ENCODE data around the gene GPR31. TPM values are rescaled to one million over a fixed set of nuclear protein-coding genes. Genes with fewer than 3 reads are reported as not detected.

Gene GPR31
- total and polyA plus RNA-seq, 7 donors = 0.28 TPM; not detected in 6

GRCh38 chr6:167154291-167154690 is 3.5 kb downstream of the GPR31 start:
- DNase-seq = no peak
- no peaks in the 10 kb centered on the region for H3K36me3 ChIP-seq
- no peak for TF ChIP-seq EP300 (IDR thresholded peaks at IDR 0.05)
- no peak for TF ChIP-seq POLR2AphosphoS5 (IDR thresholded peaks at IDR 0.05)
- TF ChIP-seq, protein P1, sequence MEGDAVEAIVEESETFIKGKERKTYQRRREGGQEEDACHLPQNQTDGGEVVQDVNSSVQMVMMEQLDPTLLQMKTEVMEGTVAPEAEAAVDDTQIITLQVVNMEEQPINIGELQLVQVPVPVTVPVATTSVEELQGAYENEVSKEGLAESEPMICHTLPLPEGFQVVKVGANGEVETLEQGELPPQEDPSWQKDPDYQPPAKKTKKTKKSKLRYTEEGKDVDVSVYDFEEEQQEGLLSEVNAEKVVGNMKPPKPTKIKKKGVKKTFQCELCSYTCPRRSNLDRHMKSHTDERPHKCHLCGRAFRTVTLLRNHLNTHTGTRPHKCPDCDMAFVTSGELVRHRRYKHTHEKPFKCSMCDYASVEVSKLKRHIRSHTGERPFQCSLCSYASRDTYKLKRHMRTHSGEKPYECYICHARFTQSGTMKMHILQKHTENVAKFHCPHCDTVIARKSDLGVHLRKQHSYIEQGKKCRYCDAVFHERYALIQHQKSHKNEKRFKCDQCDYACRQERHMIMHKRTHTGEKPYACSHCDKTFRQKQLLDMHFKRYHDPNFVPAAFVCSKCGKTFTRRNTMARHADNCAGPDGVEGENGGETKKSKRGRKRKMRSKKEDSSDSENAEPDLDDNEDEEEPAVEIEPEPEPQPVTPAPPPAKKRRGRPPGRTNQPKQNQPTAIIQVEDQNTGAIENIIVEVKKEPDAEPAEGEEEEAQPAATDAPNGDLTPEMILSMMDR (IDR thresholded peaks at IDR 0.05) = no peak
- no peak for TF ChIP-seq POLR2A (IDR thresholded peaks at IDR 0.05)
- H3K27me3 ChIP-seq = no peaks in the 10 kb centered on the region
- H3K4me3 ChIP-seq = no peak overlapping the region
- H3K9me3 ChIP-seq = no peaks in the 10 kb centered on the region
- no peak overlapping the region for H3K27ac ChIP-seq
- no peaks in the 10 kb centered on the region for H3K4me1 ChIP-seq
- 65 to 82% methylated on average over 9 of the region's 9 CpGs for WGBS, 2 donors
- intact Hi-C loops (cut with DNase I) = no loop called here

GRCh38 chr6:167153521-167153959 is 4.2 kb downstream of the GPR31 start:
- Histone ChIP-seq H3K27me3 (no peaks in the 10 kb centered on the region), H3K27ac (no peak overlapping the region), H3K9me3 (no peaks in the 10 kb centered on the region), H3K4me1 (no peaks in the 10 kb centered on the region), H3K4me3 (peak overlapping the region in 2 of 4 donors; percentile 11), H3K36me3 (no peaks in the 10 kb centered on the region)
- intact Hi-C loops (cut with DNase I) = no loop called here
- no peak for TF ChIP-seq EP300 (IDR thresholded peaks at IDR 0.05)
- no peak for TF ChIP-seq POLR2AphosphoS5 (IDR thresholded peaks at IDR 0.05)
- TF ChIP-seq, protein P1 (IDR thresholded peaks at IDR 0.05) = no peak
- no peak for TF ChIP-seq POLR2A (IDR thresholded peaks at IDR 0.05)
- 54% methylated on average over 13 of the region's 13 CpGs for WGBS, 2 donors
- no peak for DNase-seq

DNA sequence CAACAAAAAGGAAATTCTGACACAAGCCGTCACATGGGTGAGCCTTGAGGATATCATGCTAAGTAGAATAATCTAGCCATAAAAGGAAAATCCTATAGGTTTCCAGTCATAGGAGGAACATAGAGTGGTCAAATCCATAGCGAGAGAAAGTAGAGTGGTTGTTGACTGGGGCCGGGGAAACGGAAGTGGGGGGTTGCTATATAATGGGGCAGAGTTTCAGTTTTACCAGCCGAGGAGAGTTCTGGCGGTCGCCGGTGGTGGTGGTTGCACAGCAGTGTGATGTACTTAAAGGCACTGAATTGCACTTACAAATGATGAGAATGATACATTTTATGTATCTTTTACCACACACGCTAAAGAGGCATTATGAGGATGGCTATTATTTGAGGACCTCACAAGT is 4.9 kb downstream of the GPR31 start:
- Histone ChIP-seq H3K4me1 (no peaks in the 10 kb centered on the region), H3K27ac (no peak overlapping the region), H3K36me3 (no peaks in the 10 kb centered on the region), H3K9me3 (no peaks in the 10 kb centered on the region), H3K4me3 (no peak overlapping the region), H3K27me3 (no peaks in the 10 kb centered on the region)
- intact Hi-C loops (cut with DNase I) = no loop called here
- 85 to 88% methylated on average over 9 of the region's 9 CpGs for WGBS, 2 donors
- TF ChIP-seq, protein P1 (IDR thresholded peaks at IDR 0.05) = no peak
- no peak for TF ChIP-seq POLR2A (IDR thresholded peaks at IDR 0.05)
- TF ChIP-seq POLR2AphosphoS5 (IDR thresholded peaks at IDR 0.05) = no peak
- TF ChIP-seq EP300 (IDR thresholded peaks at IDR 0.05) = no peak
- no peak for DNase-seq

DNA sequence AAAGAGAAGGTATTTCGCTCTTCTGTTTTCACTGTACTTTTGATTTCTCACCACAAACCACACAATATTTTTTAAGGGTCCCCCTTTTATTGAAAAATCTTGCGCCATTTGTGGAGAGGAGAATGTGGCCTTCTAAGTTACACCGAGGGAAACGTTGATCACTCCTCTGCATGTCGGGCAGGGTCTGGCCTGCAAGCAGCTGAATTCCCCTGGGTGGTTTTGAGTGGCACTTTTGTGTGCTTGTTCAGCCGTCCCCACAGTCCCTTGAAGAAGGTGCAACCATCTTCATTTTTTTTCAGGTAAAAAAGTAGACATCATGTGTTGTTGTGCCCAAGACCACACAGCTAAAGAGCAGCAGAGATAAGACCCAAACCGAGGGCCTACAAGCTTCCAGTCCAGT is 6.1 kb downstream of the GPR31 start:
- TF ChIP-seq, protein P1 (IDR thresholded peaks at IDR 0.05) = no peak
- TF ChIP-seq POLR2A (IDR thresholded peaks at IDR 0.05) = no peak
- no peak for TF ChIP-seq POLR2AphosphoS5 (IDR thresholded peaks at IDR 0.05)
- TF ChIP-seq EP300 (IDR thresholded peaks at IDR 0.05) = no peak
- no peak overlapping the region for H3K27ac ChIP-seq
- 85 to 92% methylated on average over 7 of the region's 7 CpGs for WGBS, 2 donors
- DNase-seq = no peak
- no peaks in the 10 kb centered on the region for H3K36me3 ChIP-seq
- no peaks in the 10 kb centered on the region for H3K4me1 ChIP-seq
- no peaks in the 10 kb centered on the region for H3K9me3 ChIP-seq
- intact Hi-C loops (cut with DNase I) = no loop called here
- H3K27me3 ChIP-seq = no peaks in the 10 kb centered on the region
- no peak overlapping the region for H3K4me3 ChIP-seq

- no peak overlapping the region for H3K27ac ChIP-seq
- H3K4me1 ChIP-seq = no peaks in the 10 kb centered on the region
- H3K9me3 ChIP-seq = no peaks in the 10 kb centered on the region
- 83 to 85% methylated on average over 6 of the region's 6 CpGs for WGBS, 2 donors
- H3K36me3 ChIP-seq = no peaks in the 10 kb centered on the region
- H3K27me3 ChIP-seq = no peaks in the 10 kb centered on the region
- no peak for TF ChIP-seq POLR2AphosphoS5 (IDR thresholded peaks at IDR 0.05)
- TF ChIP-seq POLR2A (IDR thresholded peaks at IDR 0.05) = no peak
- TF ChIP-seq EP300 (IDR thresholded peaks at IDR 0.05) = no peak
- TF ChIP-seq, protein P1 (IDR thresholded peaks at IDR 0.05) = no peak
- no peak for DNase-seq
- no peak overlapping the region for H3K4me3 ChIP-seq
- intact Hi-C loops (cut with DNase I) = no loop called here
Observed at GRCh38 chr6:167150941-167151549, 6.7 kb downstream of the GPR31 start.

Measured in sigmoid colon (tissue), 7 donors.